NCI-H748 treated with DMSO at 0.1 percent for 48 hours (cell line): ENCODE results near the gene KIF9.
"Not testable (repeated sequence)": the region's sequence is repeated elsewhere in the genome, so short reads cannot be mapped to it uniquely, and the experiment has no call there.

Experiments used
- DNase-seq: peaks from one replicate; lab custom pipeline; 2025; lab: John Stamatoyannopoulos, UW

Gene KIF9

GRCh38 chr3:47251085-47251484 lies 31.5 kb downstream of the KIF9 start:
- DNase-seq: not testable (repeated sequence)

- no peak for DNase-seq
Observed at GRCh38 chr3:47250309-47251060, 32.1 kb downstream of the KIF9 start.

DNA sequence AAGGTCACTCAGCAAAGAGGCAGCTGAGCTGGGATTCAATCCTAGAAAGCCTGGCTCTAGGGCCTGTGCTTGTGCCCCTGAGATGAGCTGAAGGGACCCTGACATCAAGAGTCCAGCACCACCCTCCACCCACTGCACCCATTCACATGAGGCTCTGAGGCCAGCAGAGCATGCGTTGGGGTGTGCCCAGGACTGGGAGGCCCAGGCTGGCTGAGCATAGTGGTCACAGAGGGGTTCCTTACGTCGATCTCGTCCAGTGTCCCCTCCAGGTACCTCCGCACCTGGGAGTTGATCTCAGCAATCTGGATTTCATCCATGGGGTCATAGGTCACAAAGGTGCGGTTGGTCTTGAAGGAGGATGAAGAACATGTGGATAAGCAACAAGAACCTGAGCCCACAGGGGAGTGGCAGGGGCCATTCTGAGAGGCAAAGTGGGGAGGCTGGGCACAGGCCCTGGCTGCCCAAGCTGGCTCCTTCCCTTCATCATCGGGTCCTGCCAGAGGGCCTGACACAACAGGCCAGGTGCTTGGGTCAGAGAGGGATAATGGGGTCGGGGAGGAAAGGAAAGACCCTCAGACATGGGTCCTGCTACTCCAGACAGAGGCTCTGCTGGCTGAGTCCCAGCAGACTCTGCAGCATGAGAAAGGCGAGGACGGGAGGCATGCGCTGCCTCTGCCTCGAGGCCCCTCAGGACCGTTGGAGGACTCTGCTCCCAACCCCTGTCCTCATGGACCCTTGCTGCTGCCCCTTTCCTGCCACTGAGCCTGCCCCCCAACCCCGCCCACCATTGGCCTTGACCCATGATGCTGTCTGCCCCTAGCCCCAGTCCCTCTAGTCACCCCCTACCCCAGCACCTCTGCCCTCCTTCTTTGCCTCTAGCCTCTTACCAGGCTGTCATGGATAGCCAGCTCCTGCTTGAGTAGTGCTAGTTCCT lies 35.2 kb downstream of the KIF9 start:
- no peak for DNase-seq

- DNase-seq: no peak
Observed at GRCh38 chr3:47245271-47245670, 37.3 kb downstream of the KIF9 start.

DNA sequence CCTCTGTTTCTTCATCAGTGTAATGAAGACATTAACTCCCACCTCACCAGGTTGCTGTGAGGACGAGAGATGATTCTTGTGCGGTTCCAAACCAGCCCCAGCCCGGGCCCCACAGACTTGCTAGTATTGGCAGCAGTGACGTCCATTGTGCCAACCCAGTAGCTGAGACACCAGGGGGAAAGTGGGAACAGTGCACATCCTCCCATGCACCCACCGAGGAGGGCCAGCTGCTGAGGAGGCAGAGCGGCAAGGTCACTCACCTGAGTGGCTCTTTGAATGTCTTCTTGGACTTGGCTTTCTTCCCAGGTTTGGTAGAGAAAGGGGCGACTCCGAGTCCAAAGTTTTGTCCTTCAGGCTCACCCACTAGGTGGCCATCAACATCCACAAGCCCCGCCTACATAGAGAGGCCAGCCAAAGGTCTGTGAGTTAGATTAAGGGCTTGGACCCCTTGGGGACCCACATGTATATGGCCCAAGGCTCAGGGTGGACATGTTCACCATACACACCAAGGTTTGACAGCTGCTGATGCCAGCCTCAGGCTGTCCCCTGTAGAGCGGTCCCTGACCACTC lies 38.0 kb downstream of the KIF9 start:
- DNase-seq: no peak

DNA sequence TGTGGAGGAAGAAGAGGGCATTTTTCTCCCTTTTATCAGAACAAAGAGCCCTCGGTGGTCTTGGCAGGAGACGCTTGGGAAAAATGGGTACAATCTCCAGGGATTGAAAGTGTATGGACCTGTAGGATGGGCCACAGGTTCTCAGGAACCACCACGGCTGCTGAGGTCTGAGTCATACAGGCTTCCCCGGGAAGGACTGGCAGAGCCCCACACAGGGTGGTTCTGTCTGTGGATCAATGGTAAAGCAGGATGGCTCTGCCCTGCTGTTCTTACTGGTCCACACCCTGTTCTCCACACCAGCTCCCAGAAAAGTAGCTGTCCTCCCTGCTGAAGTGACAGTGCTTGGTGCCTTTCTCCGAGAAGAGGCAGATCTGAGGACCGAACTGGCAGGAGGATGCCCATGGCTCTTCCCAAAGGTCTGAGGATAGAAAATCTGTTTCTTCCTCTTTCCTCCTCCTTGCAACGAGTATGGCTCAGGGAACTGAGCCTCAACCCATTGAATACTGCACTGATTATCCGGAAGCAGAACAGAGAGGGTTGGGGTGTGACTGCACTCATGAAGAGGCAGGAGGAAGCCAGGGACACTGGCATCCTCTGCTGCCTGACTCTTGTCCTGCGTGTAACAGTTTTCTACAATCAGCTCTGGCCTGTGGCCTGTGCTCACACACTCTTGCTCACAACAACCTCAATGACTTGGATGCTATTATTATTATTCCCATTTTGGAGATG lies 39.0 kb downstream of the KIF9 start:
- no peak for DNase-seq

DNA sequence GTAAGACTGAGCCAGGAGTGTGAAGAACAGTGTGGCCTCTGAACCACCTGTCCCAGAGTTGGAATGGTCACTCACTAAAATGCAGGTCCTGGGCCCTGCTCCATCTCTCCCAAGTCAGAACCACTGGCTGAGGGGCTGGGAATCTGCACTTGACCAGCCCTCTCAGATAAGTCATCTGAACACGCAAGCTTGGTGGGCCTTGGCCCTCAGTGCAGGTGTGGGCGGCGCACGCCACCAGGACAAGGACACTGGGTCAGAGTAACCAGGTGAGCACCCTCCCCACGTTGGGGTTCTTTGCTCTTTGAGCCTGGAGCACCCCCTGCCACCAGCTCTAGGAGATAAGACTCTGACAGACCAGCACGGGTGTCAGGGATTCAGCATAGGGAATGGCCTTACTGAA lies 42.7 kb downstream of the KIF9 start:
- no peak for DNase-seq

DNA sequence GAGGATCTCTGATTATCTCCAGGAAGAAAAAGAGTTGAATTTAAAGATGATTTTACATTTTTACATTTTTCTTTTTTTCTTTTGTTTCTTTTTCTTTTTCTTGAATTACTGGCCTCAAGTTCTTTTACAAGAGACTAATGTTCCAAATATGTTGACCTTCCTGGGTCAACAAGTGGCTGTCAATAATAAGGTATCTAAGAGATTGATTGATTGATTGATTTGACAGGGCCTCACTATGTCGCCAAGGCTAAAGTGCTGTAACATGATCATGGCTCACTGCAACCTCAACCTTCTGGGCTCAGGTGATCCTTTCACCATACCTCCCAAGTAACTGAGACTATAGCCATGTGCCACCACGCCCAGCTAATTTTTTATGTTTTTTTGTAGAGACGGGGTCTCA lies 44.6 kb downstream of the KIF9 start:
- DNase-seq: no peak

GRCh38 chr3:47228088-47228487 lies 54.5 kb downstream of the KIF9 start:
- DNase-seq: no peak

DNA sequence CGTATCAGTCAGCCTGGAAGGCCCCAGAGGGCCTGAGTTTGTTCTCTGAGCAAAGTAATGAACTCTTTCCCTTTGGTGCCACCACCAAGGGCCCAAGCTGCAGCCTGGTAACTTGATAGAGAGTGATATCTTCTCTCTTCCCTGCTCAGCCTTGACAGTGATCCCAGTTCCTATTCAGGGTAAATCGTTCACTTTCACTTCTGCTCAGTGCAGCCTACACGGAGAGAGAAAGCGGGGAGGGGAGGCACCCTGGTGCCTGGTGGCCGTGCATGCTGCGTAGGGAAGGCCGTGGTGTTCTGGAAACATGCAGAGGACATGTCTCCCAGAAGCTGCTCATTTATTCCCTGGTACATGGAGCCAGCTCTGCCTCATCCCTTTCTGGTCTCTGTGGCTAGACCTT lies 54.9 kb downstream of the KIF9 start:
- DNase-seq: no peak

- no peak for DNase-seq
Observed at GRCh38 chr3:47225310-47225906, 57.2 kb downstream of the KIF9 start.

GRCh38 chr3:47223755-47224154 lies 58.8 kb downstream of the KIF9 start:
- no peak for DNase-seq

GRCh38 chr3:47221798-47222197 lies 60.8 kb downstream of the KIF9 start:
- no peak for DNase-seq

DNA sequence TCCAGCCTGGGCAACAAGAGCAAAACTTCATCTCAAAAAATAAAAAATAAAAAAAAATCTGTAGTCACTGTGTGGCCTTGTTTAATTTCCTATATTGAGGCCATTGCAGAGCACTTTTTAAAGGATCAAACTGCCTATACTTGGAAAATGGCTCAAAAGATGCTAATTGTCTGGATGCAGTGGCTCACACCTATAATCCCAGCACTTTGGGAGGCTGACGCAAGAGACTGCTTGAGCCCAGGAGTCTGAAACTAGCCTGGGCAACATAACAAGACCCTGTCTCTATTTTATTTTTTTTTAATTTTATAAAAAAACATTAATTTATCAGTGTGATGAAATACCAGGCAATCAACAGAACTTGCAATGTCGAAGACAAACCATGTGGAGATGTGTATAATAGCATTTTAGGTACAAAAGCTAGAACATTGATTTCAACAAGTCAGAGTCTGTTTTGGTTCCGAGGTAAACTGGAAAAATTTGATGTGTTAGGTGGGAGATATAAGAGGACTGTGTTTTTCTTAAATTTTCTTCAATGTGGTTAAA lies 71.7 kb downstream of the KIF9 start:
- DNase-seq: no peak

GRCh38 chr3:47206022-47206421 lies 76.6 kb downstream of the KIF9 start:
- DNase-seq: not testable (repeated sequence)

DNA sequence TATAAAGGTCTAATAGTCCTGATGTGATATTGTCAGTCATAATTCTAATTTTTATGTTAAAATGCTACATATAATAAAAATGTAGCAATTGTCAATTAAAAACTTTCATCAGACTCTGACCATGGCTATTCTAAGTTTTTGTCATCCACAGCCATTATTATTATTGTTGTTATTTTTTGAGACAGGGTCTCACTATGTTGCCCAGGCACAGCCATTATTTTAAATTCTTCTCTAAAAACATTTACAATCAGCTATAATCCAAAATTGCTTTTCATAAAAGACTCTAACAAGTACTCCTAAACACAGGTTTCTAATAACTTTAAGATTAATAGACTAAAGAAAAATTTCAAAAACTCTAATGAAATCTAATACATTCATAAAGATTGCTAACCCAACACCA lies 77.7 kb downstream of the KIF9 start:
- no peak for DNase-seq

DNA sequence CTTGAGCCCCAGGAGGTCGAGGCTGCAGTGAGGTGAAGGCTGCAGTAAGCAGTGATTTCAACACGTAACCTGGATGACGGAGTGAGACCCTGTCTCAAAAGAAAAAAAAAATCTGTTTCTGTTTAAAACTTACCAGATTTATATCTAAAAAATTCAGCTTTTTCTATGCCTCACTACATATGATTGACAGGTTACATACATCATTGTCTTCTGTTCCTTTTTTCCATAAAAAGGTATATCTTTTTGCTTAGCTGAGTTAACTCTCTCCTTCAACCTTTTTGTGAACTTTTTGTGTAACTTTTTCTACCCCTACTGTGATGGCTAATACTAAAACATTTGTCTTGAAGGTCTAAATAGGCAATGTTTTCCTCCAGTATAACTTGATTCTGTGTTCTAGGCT lies 80.1 kb downstream of the KIF9 start:
- no peak for DNase-seq

DNA sequence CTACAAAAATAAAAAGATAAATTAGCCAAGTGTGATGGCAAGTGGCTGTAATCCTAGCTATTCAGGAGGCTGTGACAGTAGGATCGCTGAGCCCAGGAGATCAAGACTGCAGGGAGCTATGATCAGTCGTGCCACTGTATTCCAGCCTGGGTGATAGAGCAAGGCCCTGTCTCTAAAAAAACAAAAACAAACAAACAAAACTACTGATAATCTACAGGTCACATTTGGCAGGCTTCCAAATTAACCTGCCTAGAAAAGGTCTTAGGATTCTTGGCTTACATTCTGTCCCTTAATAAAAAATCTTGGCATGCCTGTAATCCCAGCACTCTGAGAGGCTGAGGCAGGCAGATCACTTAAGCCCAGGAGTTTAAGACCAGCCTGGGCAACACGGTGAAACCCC lies 85.3 kb downstream of the KIF9 start:
- no peak for DNase-seq

- DNase-seq: no peak
Observed at GRCh38 chr3:47194994-47195393, 87.6 kb downstream of the KIF9 start.

- no peak for DNase-seq
Observed at GRCh38 chr3:47193871-47194859, 88.4 kb downstream of the KIF9 start.
